ENCODE measurements around the gene SURF2.

- TF ChIP-seq CTCF (conservative IDR thresholded peaks at IDR 0.05; ENCODE audit: low read length) (no peak), EZH2phosphoT487 (IDR thresholded peaks at IDR 0.05; ENCODE audit: borderline replicate concordance, low read depth, low read length) (no peak)
These were observed 24.0 kb upstream of the SURF2 start for GRCh38 chr9:133332381-133332730.
